ENCODE measurements around the gene EMCN. TPM values are rescaled to one million over a fixed set of nuclear protein-coding genes. Genes with fewer than 3 reads are reported as not detected.

EMCN gene
- total RNA-seq, 1 experiment from 2014 or later, result not detected

DNA sequence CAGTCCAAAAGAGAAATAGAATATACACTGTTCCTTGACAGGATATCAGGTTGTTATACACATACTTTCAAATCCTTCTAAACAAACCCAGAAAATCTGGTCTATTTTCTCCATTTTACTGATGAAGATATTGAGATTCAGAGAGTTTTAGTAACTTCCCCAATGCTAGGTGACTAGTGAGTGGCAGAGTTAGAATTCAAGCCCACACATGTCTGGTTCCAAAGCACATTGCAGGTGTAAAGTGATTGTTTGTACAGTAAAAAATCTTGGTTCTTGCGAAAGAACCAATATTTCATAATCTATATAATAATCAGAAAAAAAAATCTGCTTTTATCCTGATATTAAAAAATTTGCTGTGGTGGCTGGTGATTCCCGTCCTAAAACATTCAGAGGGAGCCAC is 39.5 kb upstream of the EMCN start:
- Histone ChIP-seq H3K4ac (ENCODE audit: low read depth, low read length) (no peak overlapping the region), H4K8ac (replicated peaks; ENCODE audit: insufficient read length, low read depth, low read length) (no peak overlapping the region), H2AK5ac (ENCODE audit: insufficient read length, low read length) (no peak overlapping the region), H3K27me3 (ENCODE audit: insufficient read depth, low read length) (no peaks in the 10 kb centered on the region), H2BK120ac (ENCODE audit: low read depth, low read length, poor library complexity, severe bottlenecking) (no peak overlapping the region), H3K27ac (ENCODE audit: insufficient read length, low read depth, low read length) (no peak overlapping the region), H3K18ac (ENCODE audit: insufficient read length, low read depth, low read length) (no peak overlapping the region), H3K23me2 (ENCODE audit: insufficient read length, low read depth, low read length, poor library complexity, severe bottlenecking) (no peaks in the 10 kb centered on the region), H3K9me3 (ENCODE audit: control insufficient read depth, low read depth, low read length) (no peaks in the 10 kb centered on the region), H3K9ac (ENCODE audit: extremely low read depth, insufficient read length, low read length) (no peak overlapping the region), H3K4me2 (ENCODE audit: insufficient read depth, insufficient read length, low read length) (no peak overlapping the region), H2AFZ (ENCODE audit: low read length) (no peak overlapping the region), H3K79me2 (ENCODE audit: insufficient read depth, low read length) (no peaks in the 10 kb centered on the region), H2BK15ac (ENCODE audit: low read depth, low read length) (no peak overlapping the region), H2BK5ac (ENCODE audit: insufficient read length, low read length) (no peak overlapping the region), H2BK12ac (ENCODE audit: insufficient read length, low read depth, low read length) (no peak overlapping the region), H3K4me1 (ENCODE audit: insufficient read depth, low read length) (no peaks in the 10 kb centered on the region), H3T11ph (ENCODE audit: low read length) (no peak overlapping the region), H4K91ac (ENCODE audit: insufficient read length, low read depth, low read length) (no peak overlapping the region), H3K14ac (ENCODE audit: insufficient read depth, low read length) (no peak overlapping the region), H3K79me1 (ENCODE audit: insufficient read depth, low read depth, low read length, poor library complexity, severe bottlenecking) (no peaks in the 10 kb centered on the region), H3K23ac (ENCODE audit: insufficient read length, low read depth, low read length) (no peak overlapping the region), H4K5ac (ENCODE audit: insufficient read length, low read depth, low read length) (no peak overlapping the region), H3K56ac (ENCODE audit: insufficient read length, low read depth, low read length) (no peak overlapping the region), H2BK20ac (ENCODE audit: low read depth, low read length, poor library complexity, severe bottlenecking) (no peak overlapping the region), H4K20me1 (ENCODE audit: control insufficient read depth, insufficient read depth, insufficient read length) (no peaks in the 10 kb centered on the region)
- no peak for TF ChIP-seq CTCF (conservative IDR thresholded peaks at IDR 0.05)
- Mint-ChIP-seq H3K4me3 (no peak overlapping the region), H3K27ac (no peak overlapping the region), H3K27me3 (ENCODE audit: low read depth) (no peaks in the 10 kb centered on the region), H3K36me3 (ENCODE audit: insufficient read depth in 1 of 3, low read depth in 3 of 3) (no peaks in the 10 kb centered on the region), H3K4me1 (peaks cover 4 to 6% of the 10 kb centered on the region in 2 experiments; a peak in 2 of 4 replicates), H3K9me3 (peaks cover 3 to 9% of the 10 kb centered on the region in 2 experiments; a peak in 2 of 5 replicates)
- DNase-seq, result no peak
- no CpG with 5 or more reads among the region's 2 CpGs for WGBS (ENCODE audit: extremely low coverage, insufficient read length, low lambda C conversion rate)

Measured in H9 (cell line).